Tibial nerve (tissue), 4 donors: ENCODE measurements around the gene RHEB. TPM values are rescaled to one million over a fixed set of nuclear protein-coding genes. Genes with fewer than 3 reads are reported as not detected.
A peak's percentile ranks its signal among the peaks of the same experiment; 100 is the strongest.

Source experiments
- DNase-seq, 2 donors: peaks; one replicate each; pipeline ENCODE4 v3.0.0-alpha.2; 2019; ENCODE audit warnings: low spot score in 2 of 2
- H3K27ac ChIP-seq, 4 donors: fragments of 200-600 bp; sonication (generic) in 3 of 4; one replicate each; pipeline ENCODE4 v1.5.1; 2017 to 2019; ENCODE audit warnings: mild to moderate bottlenecking in 1 of 4
- H3K27me3 ChIP-seq, 2 donors: fragments of 200-600 bp; sonication (generic) in 1 of 2; one replicate each; pipeline versions ENCODE4 v1.5.1 to v1.6.0; 2017 to 2019
- H3K36me3 ChIP-seq, 3 donors: fragments of 200-600 bp; sonication (generic); one replicate each; pipeline ENCODE4 v1.5.1; 2018 to 2019
- H3K4me1 ChIP-seq, 4 donors: fragments of 200-600 bp; sonication (generic) in 3 of 4; one replicate each; pipeline ENCODE4 v1.5.1; 2017 to 2019
- H3K4me3 ChIP-seq, 4 donors: fragments of 200-600 bp; sonication (generic) in 3 of 4; one replicate each; pipeline ENCODE4 v1.5.1; 2017 to 2019; ENCODE audit warnings: mild to moderate bottlenecking in 1 of 4, moderate library complexity in 1 of 4
- H3K9me3 ChIP-seq, 4 donors: fragments of 200-600 bp; sonication (generic) in 3 of 4; one replicate each; pipeline ENCODE4 v1.5.1; 2017 to 2019
- CTCF ChIP-seq, 5 experiments: fragments of 200-600 bp in 3 of 5; fragments of 450-650 bp in 2 of 5; sonication (generic) in 3 of 5; IDR thresholded peaks; one replicate each; pipeline ENCODE4 v1.5.1; 2016 to 2019; ENCODE audit warnings: antibody characterized with exemption in 5 of 5, mild to moderate bottlenecking in 3 of 5, moderate library complexity in 2 of 5
- EP300 ChIP-seq, 2 donors: sonication (generic); formaldehyde crosslinking; IDR thresholded peaks; one replicate each; pipeline ENCODE4 v1.6.1; 2017; ENCODE audit warnings: antibody characterized with exemption in 2 of 2, mild to moderate bottlenecking in 1 of 2
- POLR2A ChIP-seq, 2 donors: fragments of 450-650 bp; IDR thresholded peaks; one replicate each; pipeline ENCODE4 v1.6.1; 2017; ENCODE audit warnings: antibody characterized with exemption in 2 of 2, mild to moderate bottlenecking in 2 of 2, moderate library complexity in 2 of 2
- WGBS, 2 donors: methylation state at CpG; one replicate each; pipeline ENCODE4 v1.1.5; 2018; 5-methylcytosine and 5-hydroxymethylcytosine counted together
- total RNA-seq, 4 donors: library from RNA; depleted of rRNA; stranded (reverse); fragments of >200 nt; gene quantifications; one replicate each; pipeline ENCODE4 v1.1.0, GENCODE V29; 2016

RHEB gene
- total RNA-seq, 4 donors from 2014 or later, result 95.4 to 128 (median 103) TPM

GRCh38 chr7:151440799-151441445 is 78.8 kb downstream of the RHEB start:
- Histone ChIP-seq H3K4me1 (peaks cover 0 to 49% (median 19%) of the 10 kb centered on the region in 4 donors), H3K27me3 (peaks cover 0 to 4% of the 10 kb centered on the region in 2 donors), H3K9me3 (no peaks in the 10 kb centered on the region), H3K4me3 (no peak overlapping the region), H3K27ac (peak overlapping the region; percentile 15 to 79 (median 58)), H3K36me3 (no peaks in the 10 kb centered on the region)
- no peak for DNase-seq
- 44% methylated on average over 10 of the region's 10 CpGs for WGBS, 2 donors
- TF ChIP-seq EP300 (IDR thresholded peaks at IDR 0.05) (no peak), CTCF (IDR thresholded peaks at IDR 0.05) (no peak), POLR2A (IDR thresholded peaks at IDR 0.05) (no peak)

DNA sequence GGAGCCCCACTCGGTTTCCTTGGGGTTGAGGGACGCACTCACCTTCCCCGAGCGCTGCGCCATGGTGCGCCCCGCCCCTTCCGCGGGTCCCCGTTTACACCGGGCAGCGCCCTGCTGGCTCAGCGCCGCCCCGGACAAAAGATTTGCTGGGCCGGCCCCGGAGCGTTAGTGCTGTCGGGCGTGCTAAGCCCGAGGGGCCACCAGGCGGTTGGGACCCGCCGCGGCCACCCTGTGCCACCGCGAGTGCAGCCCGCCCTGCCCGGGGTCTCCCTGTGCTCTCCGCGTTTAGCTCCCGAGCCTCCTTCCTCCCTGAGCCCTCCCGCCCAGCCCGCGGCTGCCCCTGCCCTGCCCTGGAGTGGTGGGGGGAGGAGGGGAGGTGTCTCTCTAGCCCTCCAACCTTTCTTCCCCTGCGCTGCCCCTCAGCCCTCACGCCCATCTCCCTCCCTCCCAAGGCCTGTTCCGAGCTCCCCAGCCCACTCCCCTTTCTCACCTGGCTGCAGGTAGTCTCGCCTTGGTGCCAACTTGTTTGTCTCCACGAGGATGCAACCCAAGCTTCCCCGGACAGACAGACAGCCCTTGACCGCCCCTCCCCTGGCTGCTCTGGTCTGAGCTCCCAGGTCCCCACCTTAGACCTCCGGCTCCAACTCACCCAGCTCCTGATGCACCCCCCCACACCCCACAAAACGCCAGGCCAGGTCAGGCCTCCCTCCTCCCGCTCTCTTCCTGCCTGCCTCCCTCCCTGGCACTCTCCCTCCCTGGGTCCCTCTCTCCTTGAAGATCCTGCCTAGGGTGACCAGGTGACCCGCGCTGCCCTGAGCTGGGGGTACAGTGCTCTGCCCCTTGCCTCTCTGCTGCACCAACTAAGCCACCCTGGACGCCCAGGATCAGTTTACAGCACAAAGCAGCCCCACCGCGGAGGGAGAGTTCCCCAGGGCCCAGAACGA is 79.6 kb downstream of the RHEB start, which contains the start of gene CRYGN:
CRYGN (minus strand) TSS at position 287 of the 944 bp plus-strand sequence; CDS start at position 63, 224 bp downstream.
- peak within 1 kb of the TSS; percentile 0 to 46 (median 20) for H3K4me3 ChIP-seq
- 22 to 30% methylated on average over 28 to 50 of the region's 51 CpGs for WGBS, 2 donors
- TF ChIP-seq POLR2A (IDR thresholded peaks at IDR 0.05) (no peak), EP300 (IDR thresholded peaks at IDR 0.05) (no peak)
- peaks cover 0 to 56% (median 19%) of the 10 kb centered on the region in 4 donors for H3K4me1 ChIP-seq
- no peaks in the 10 kb centered on the region for H3K9me3 ChIP-seq
- no peak for DNase-seq
- H3K36me3 ChIP-seq, result no peaks in the 10 kb centered on the region
- H3K27ac ChIP-seq, result peak within 1 kb of the TSS; percentile 15 to 79 (median 58)
- H3K27me3 ChIP-seq, result peaks cover 0 to 4% of the 10 kb centered on the region in 2 donors

- WGBS, 2 donors, result 93 to 95% methylated on average over 12 to 16 of the region's 17 CpGs
- Histone ChIP-seq H3K4me1 (peaks cover 0 to 56% (median 19%) of the 10 kb centered on the region in 4 donors), H3K9me3 (no peaks in the 10 kb centered on the region), H3K4me3 (no peak overlapping the region), H3K36me3 (no peaks in the 10 kb centered on the region), H3K27me3 (peaks cover 0 to 4% of the 10 kb centered on the region in 2 donors), H3K27ac (peak overlapping the region in 1 of 4 donors; percentile 82)
- DNase-seq, result no peak
- TF ChIP-seq EP300 (IDR thresholded peaks at IDR 0.05) (no peak), POLR2A (IDR thresholded peaks at IDR 0.05) (no peak), CTCF (IDR thresholded peaks at IDR 0.05) (no peak)
These were observed 80.7 kb downstream of the RHEB start for GRCh38 chr7:151438864-151439601.

GRCh38 chr7:151437866-151438516 is 81.7 kb downstream of the RHEB start:
- no peak for TF ChIP-seq EP300 (IDR thresholded peaks at IDR 0.05)
- no peak for TF ChIP-seq POLR2A (IDR thresholded peaks at IDR 0.05)
- TF ChIP-seq CTCF (IDR thresholded peaks at IDR 0.05), result no peak
- Histone ChIP-seq H3K4me3 (no peak overlapping the region), H3K9me3 (no peaks in the 10 kb centered on the region), H3K27me3 (peaks cover 0 to 4% of the 10 kb centered on the region in 2 donors), H3K4me1 (peaks cover 0 to 56% (median 19%) of the 10 kb centered on the region in 4 donors), H3K36me3 (no peaks in the 10 kb centered on the region), H3K27ac (peak overlapping the region in 2 of 4 donors; percentile 77 to 82)
- DNase-seq, result peak in 1 of 2 donors; percentile 4
- WGBS, 2 donors, result 84 to 89% methylated on average over 18 to 22 of the region's 23 CpGs

DNA sequence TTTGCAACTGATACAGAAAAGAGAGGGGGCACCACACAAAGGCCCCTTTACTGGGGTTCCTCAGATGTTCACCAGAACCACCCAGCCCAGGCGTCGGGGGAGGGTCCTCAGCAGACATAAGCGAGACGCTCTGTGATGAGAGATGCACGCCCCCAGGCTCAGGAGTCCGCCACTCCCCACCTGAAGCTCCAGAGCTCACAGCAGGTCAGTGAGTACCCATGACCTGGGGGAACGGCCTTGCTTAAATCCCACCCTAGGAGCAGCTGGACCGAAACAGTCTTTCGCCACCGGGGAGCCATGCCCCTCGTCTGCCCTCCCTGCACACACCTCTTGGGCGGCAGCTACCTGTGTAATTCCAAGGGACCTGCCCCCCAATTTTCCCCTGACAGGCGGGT is 82.5 kb downstream of the RHEB start:
- no peak for TF ChIP-seq CTCF (IDR thresholded peaks at IDR 0.05)
- no peak for TF ChIP-seq EP300 (IDR thresholded peaks at IDR 0.05)
- TF ChIP-seq POLR2A (IDR thresholded peaks at IDR 0.05), result no peak
- WGBS, 2 donors, result 73 to 79% methylated on average over 13 of the region's 13 CpGs
- Histone ChIP-seq H3K4me3 (no peak overlapping the region), H3K27ac (peak overlapping the region; percentile 3 to 82 (median 62)), H3K4me1 (peaks cover 0 to 56% (median 19%) of the 10 kb centered on the region in 4 donors), H3K9me3 (no peaks in the 10 kb centered on the region), H3K27me3 (peaks cover 0 to 4% of the 10 kb centered on the region in 2 donors), H3K36me3 (no peaks in the 10 kb centered on the region)
- DNase-seq, result no peak
